GM19372 (cell line): ENCODE measurements around the gene LLGL2.

ENCODE experiments used
- ATAC-seq: cut with Tn5 transposase; IDR thresholded peaks from one replicate; pipeline ENCODE4 v1.9.1; 2021; ENCODE audit warnings: mild to moderate bottlenecking, low read depth, moderate library complexity; ENCODE audit not compliant: unreplicated experiment

Gene LLGL2

GRCh38 chr17:75548813-75549212, 23.3 kb downstream of the LLGL2 start:
- no peak for ATAC-seq

GRCh38 chr17:75549246-75550138, 24.0 kb downstream of the LLGL2 start:
- ATAC-seq: no peak

- ATAC-seq: no peak
These were observed 24.6 kb downstream of the LLGL2 start for GRCh38 chr17:75550139-75550465.

GRCh38 chr17:75551266-75551665, 25.8 kb downstream of the LLGL2 start:
- no peak for ATAC-seq

GRCh38 chr17:75552425-75553294, 27.2 kb downstream of the LLGL2 start:
- ATAC-seq: no peak

- no peak for ATAC-seq
These were observed 28.0 kb downstream of the LLGL2 start for GRCh38 chr17:75553295-75554110.

- ATAC-seq: no peak
These were observed 30.2 kb downstream of the LLGL2 start for GRCh38 chr17:75555679-75556153.

- ATAC-seq: no peak
These were observed 31.8 kb downstream of the LLGL2 start for GRCh38 chr17:75557075-75557851.

GRCh38 chr17:75557852-75558665, 32.6 kb downstream of the LLGL2 start:
- ATAC-seq: no peak

- ATAC-seq: no peak
These were observed 33.4 kb downstream of the LLGL2 start for GRCh38 chr17:75558666-75559530.

- ATAC-seq: no peak
These were observed 34.5 kb downstream of the LLGL2 start for GRCh38 chr17:75559958-75560533.

- ATAC-seq: no peak
These were observed 36.6 kb downstream of the LLGL2 start for GRCh38 chr17:75561927-75562603.

GRCh38 chr17:75563063-75563758, 37.7 kb downstream of the LLGL2 start:
- no peak for ATAC-seq

- ATAC-seq: no peak
These were observed 38.7 kb downstream of the LLGL2 start for GRCh38 chr17:75564195-75564594.

GRCh38 chr17:75565066-75565465, 39.6 kb downstream of the LLGL2 start:
- no peak for ATAC-seq

- no peak for ATAC-seq
These were observed 40.1 kb downstream of the LLGL2 start for GRCh38 chr17:75565618-75566017.

GRCh38 chr17:75566416-75566815, 40.9 kb downstream of the LLGL2 start:
- ATAC-seq: no peak
